Gastroesophageal sphincter (tissue), 4 donors: ENCODE measurements around the gene THBS2. TPM values are rescaled to one million over a fixed set of nuclear protein-coding genes. Genes with fewer than 3 reads are reported as not detected.
"Not testable (repeated sequence)": the region's sequence is repeated elsewhere in the genome, so short reads cannot be mapped to it uniquely, and the experiment has no call there.

Experiments used
- ATAC-seq: fragments of 150-250 bp; one replicate; pipeline ENCODE4 v1.9.1; 2016; ENCODE audit warnings: mild to moderate bottlenecking, moderate library complexity
- H3K27ac ChIP-seq, 4 donors: fragments of 200-600 bp; sonication (generic) in 3 of 4; 1 replicate in 3 of 4; 2 replicates in 1 of 4; pipeline ENCODE4 v1.5.1; 2016 to 2019
- H3K27me3 ChIP-seq: fragments of 200-600 bp; sonication (generic); one replicate; pipeline ENCODE4 v1.5.1; 2019
- H3K36me3 ChIP-seq, 2 donors: fragments of 200-600 bp; sonication (generic); one replicate each; pipeline ENCODE4 v1.5.1; 2019; ENCODE audit warnings: control low read depth in 1 of 2
- H3K4me1 ChIP-seq, 3 donors: fragments of 200-600 bp; sonication (generic); 1 replicate in 2 of 3; 2 replicates in 1 of 3; pipeline ENCODE4 v1.5.1; 2016 to 2019; ENCODE audit warnings: control low read depth in 2 of 3
- H3K4me3 ChIP-seq, 2 donors: fragments of 200-600 bp; sonication (generic); one replicate each; pipeline ENCODE4 v1.5.1; 2019; ENCODE audit warnings: mild to moderate bottlenecking in 1 of 2, moderate library complexity in 1 of 2
- H3K9me3 ChIP-seq, 3 donors: fragments of 200-600 bp; sonication (generic); one replicate each; pipeline ENCODE4 v1.5.1; 2017 to 2019; ENCODE audit warnings: control low read depth in 2 of 3
- EP300 ChIP-seq: sonication (generic); formaldehyde crosslinking; IDR thresholded peaks from one replicate; pipeline ENCODE4 v1.6.1; 2017; ENCODE audit warnings: antibody characterized with exemption, mild to moderate bottlenecking
- POLR2A ChIP-seq, 2 donors: fragments of 450-650 bp; IDR thresholded peaks; one replicate each; pipeline ENCODE4 v1.6.1; 2017; ENCODE audit warnings: antibody characterized with exemption in 2 of 2, mild to moderate bottlenecking in 2 of 2, moderate library complexity in 1 of 2
- POLR2AphosphoS5 ChIP-seq: sonication (generic); formaldehyde crosslinking; IDR thresholded peaks from one replicate; pipeline ENCODE4 v1.6.1; 2017; ENCODE audit warnings: antibody characterized with exemption
- WGBS, 2 donors: methylation state at CpG; one replicate each; pipeline ENCODE4 v1.1.5; 2018; ENCODE audit warnings: low coverage in 1 of 2; 5-methylcytosine and 5-hydroxymethylcytosine counted together
- total RNA-seq, 4 donors: library from RNA; depleted of rRNA; stranded (reverse); fragments of >200 nt; gene quantifications; one replicate each; pipeline ENCODE4 v1.1.0, GENCODE V29; 2016
- TF ChIP-seq, protein P1 (sequence below), 4 experiments: fragments of 200-600 bp in 2 of 4; fragments of 450-650 bp in 2 of 4; sonication (generic) in 1 of 4; IDR thresholded peaks; one replicate each; pipeline ENCODE4 v1.5.1; 2017 to 2019; ENCODE audit warnings: antibody characterized with exemption in 4 of 4, mild to moderate bottlenecking in 2 of 4, moderate library complexity in 2 of 4

THBS2 gene
- total RNA-seq, 4 donors from 2014 or later, result 21.5 to 41.9 (median 35.7) TPM

DNA sequence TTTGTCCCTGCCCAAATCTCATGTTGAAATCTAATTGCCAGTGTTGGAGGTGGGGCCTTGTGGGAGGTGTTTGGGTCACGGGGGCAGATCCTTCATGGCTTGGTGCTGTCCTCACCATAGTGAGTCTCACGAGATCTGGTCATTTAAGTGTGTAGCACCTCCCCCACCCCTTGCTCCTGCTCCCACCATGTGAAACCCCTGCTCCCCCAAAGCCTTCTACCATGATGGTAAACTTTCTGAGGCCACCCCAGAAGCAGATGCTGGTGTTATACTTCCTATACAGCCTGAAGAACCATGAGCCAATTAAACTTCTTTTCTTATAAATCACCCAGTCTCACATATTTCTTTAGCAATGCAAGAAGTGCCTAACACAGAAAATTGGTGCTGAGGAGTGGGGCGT is 19.9 kb upstream of the THBS2 start:
- ATAC-seq, result no peak
- Histone ChIP-seq H3K4me3 (no peak overlapping the region), H3K36me3 (no peaks in the 10 kb centered on the region), H3K9me3 (no peaks in the 10 kb centered on the region), H3K27ac (no peak overlapping the region), H3K4me1 (no peaks in the 10 kb centered on the region), H3K27me3 (no peaks in the 10 kb centered on the region)
- WGBS, 2 donors, result 92 to 100% methylated on average over 3 of the region's 3 CpGs
- TF ChIP-seq, protein P1, sequence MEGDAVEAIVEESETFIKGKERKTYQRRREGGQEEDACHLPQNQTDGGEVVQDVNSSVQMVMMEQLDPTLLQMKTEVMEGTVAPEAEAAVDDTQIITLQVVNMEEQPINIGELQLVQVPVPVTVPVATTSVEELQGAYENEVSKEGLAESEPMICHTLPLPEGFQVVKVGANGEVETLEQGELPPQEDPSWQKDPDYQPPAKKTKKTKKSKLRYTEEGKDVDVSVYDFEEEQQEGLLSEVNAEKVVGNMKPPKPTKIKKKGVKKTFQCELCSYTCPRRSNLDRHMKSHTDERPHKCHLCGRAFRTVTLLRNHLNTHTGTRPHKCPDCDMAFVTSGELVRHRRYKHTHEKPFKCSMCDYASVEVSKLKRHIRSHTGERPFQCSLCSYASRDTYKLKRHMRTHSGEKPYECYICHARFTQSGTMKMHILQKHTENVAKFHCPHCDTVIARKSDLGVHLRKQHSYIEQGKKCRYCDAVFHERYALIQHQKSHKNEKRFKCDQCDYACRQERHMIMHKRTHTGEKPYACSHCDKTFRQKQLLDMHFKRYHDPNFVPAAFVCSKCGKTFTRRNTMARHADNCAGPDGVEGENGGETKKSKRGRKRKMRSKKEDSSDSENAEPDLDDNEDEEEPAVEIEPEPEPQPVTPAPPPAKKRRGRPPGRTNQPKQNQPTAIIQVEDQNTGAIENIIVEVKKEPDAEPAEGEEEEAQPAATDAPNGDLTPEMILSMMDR (IDR thresholded peaks at IDR 0.05), result no peak
- TF ChIP-seq EP300 (no peak), POLR2AphosphoS5 (no peak), POLR2A (IDR thresholded peaks at IDR 0.05) (no peak)

DNA sequence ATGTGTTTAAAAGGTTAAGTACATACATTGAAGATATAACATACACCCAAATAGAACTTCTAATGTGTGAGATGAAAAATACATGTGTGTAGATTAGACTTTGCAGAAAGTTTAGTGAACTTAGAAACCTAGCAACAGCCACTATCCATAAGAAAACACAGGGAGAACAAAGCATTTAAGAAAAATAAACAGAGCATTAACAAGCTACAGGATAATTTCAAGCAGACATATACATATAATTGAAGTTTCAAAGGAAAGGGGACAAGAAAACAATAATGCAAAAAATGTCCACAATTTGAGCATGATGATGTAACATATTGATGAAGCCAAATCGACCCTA is 18.2 kb upstream of the THBS2 start:
- 60 to 74% methylated on average over 1 of the region's 1 CpG for WGBS, 2 donors
- no peaks in the 10 kb centered on the region for H3K36me3 ChIP-seq
- H3K9me3 ChIP-seq, result peaks cover 0 to 5% (median 0%) of the 10 kb centered on the region in 3 donors
- TF ChIP-seq, protein P1 (IDR thresholded peaks at IDR 0.05), result no peak
- no peak for TF ChIP-seq EP300
- no peak for TF ChIP-seq POLR2A (IDR thresholded peaks at IDR 0.05)
- H3K27me3 ChIP-seq, result no peaks in the 10 kb centered on the region
- H3K4me3 ChIP-seq, result no peak overlapping the region
- H3K27ac ChIP-seq, result no peak overlapping the region
- H3K4me1 ChIP-seq, result no peaks in the 10 kb centered on the region
- no peak for ATAC-seq

DNA sequence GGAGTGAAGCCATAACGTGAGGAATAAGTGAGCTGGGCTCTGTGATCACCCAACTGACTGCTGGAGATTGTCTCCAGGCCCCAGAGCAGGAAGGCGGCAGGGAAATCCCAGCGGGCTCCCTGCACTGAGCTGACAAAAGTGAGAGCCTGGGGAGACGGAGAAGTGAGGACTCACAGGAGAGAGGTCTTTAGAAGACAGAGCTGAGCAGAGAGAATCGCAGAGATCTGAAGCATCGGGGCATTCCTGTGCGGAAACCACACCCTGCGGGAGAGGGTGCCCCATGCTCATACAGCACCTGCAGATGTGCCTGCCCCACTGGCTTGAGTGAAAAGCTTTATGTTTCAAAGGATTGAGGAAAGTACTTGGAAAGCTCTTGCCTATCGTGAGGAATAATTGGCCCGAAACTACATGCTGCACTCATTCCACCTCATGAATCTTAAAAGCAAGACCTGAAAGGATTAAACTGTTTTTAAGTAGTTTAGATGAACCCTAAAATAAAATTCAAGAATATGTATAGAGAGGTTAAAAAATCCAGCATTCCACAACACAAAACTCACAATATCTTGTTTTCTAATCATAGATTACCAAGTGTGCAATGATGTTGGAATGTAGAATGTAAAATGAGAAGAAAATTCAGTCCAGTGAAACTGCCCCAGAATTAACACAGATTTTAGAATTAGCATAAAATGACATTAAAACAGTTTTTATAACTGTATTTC is 17.7 kb upstream of the THBS2 start:
- TF ChIP-seq, protein P1 (IDR thresholded peaks at IDR 0.05), result no peak
- no peak for TF ChIP-seq POLR2AphosphoS5
- no peak for TF ChIP-seq EP300
- no peak for TF ChIP-seq POLR2A (IDR thresholded peaks at IDR 0.05)
- Histone ChIP-seq H3K36me3 (no peaks in the 10 kb centered on the region), H3K4me1 (no peaks in the 10 kb centered on the region), H3K4me3 (no peak overlapping the region), H3K27me3 (no peaks in the 10 kb centered on the region), H3K9me3 (peaks cover 0 to 5% (median 0%) of the 10 kb centered on the region in 3 donors), H3K27ac (no peak overlapping the region)
- WGBS, 2 donors, result 71 to 80% methylated on average over 3 to 10 of the region's 10 CpGs
- ATAC-seq, result no peak

DNA sequence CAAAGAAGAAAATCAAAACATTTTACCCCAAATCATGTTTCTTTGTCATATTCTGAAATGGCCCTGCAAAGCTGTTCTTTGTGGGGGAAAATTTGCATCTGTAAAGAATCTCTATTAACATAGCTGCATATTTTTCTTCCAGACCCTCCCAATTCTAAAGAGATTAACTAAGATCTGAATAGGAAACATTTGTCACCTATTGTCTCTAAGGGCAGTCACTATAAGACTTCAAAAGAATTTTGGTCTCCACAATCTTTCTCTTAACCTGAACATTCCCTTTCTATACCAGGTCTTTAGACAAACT is 16.4 kb upstream of the THBS2 start:
- H3K4me3 ChIP-seq, H3K36me3 ChIP-seq, H3K27me3 ChIP-seq, H3K4me1 ChIP-seq, ATAC-seq, H3K9me3 ChIP-seq: not testable (repeated sequence)
- peak overlapping the region in 2 of 4 donors; percentile 20 to 60 for H3K27ac ChIP-seq

DNA sequence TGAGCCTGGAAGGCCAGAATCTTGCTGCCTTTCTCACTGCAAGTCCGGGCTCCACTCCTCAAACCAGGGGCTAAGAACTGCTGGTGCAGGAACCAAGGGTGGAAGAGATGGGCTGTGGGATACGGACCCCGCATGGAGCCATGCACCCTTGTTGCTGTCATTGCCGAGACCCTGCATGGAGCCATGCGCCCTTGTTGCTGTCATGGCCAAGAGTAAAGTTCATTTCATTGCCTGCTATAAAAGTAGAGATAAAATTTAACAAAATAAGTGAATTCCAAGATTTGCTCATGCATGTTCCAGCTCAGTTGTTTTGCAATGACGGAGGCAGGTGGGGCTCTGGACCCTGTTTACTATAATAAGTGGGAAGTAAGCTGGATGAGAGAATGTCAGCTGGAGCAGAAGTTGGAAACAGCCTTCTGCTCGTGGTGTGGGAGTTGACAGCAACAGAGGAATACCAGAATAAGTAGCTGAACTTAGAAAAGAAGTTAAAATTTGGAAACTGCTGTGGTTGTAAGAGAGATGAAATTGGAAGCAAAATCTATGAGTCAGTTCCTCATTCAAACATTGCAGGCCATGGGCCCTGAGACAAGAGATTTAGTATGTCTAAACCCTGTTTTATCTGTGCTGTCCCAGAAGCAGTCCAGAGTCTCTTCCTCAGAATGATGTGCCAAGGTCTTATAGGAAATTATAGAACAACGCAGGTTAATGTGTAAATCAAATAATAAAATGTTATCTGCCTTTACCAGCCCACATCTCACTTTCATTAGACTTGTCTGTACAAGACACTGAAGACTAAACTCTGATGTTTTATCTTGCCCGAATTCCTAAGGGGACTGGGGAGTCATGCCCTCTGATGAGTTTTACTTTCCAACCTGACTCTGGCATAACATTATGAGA is 15.8 kb upstream of the THBS2 start:
- WGBS, 2 donors, result 33 to 72% methylated on average over 4 to 6 of the region's 9 CpGs
- Histone ChIP-seq H3K36me3 (no peaks in the 10 kb centered on the region), H3K9me3 (peaks cover 0 to 5% (median 0%) of the 10 kb centered on the region in 3 donors), H3K4me1 (no peaks in the 10 kb centered on the region), H3K27ac (peak overlapping the region in 3 of 4 donors; percentile 20 to 60 (median 53)), H3K4me3 (no peak overlapping the region), H3K27me3 (no peaks in the 10 kb centered on the region)
- ATAC-seq, result peak; percentile 90
- peak; percentile 36 for TF ChIP-seq POLR2AphosphoS5
- TF ChIP-seq POLR2A (IDR thresholded peaks at IDR 0.05), result no peak
- TF ChIP-seq, protein P1 (IDR thresholded peaks at IDR 0.05), result no peak
- TF ChIP-seq EP300, result no peak
